ENCODE measurements around the gene PTPN11.

The PTPN11 gene

DNA sequence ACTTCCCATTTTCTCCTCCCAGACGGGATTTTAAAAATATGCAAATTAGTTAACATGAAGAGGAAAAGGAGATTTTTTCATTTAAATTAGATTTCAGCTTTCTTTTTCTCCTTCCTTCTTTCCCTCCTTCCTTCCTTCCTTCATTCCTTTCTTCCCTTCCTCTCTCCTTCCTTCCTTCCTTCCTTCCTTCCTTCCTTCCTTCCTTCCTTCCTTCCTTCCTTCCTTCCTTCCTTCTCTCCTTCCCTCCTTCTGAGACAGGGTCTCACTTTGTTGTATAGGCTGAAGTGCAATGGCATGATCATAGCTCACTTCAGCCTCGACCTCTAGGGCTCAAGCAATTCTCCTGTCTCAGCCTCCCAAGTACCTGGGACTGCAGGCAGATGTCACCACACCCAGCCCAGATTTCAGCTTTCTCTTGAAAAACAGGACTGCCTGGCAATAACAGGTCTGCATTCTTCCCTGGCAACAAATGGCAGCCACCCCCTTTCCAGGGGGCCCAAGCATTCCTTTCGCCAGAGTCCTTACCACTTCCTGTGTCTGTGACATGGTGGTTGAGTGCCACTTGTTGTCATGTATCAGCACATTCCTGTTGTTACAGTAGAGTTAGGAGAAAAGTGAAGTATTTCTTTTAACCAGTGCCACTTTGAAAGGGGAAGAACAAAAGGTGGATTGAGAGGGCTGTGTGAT is 119.1 kb downstream of the PTPN11 start:
- in situ Hi-C loops (cut with MboI; ENCODE audit: low sequenced_read_pairs): no loop called here

DNA sequence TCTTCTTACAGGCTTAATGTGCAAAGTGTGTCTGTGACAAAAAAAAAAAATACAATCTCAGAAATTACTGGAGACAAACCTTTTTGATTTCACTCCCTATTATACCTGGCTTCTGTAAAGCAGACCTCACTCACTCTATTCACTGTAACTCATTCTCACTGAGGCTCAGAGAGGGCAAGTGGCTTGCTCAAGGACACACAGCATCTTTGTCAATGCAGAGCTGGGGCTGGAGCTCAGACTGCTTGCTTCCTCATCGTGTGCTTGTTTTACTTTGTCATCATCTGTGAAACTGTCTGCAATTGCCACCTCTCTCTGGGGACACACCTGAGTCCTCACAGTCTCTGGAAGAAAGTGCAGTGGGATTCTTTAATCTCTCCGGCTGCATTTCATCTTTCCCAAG is 120.0 kb downstream of the PTPN11 start:
- in situ Hi-C loops (cut with MboI; ENCODE audit: low sequenced_read_pairs): no loop called here

DNA sequence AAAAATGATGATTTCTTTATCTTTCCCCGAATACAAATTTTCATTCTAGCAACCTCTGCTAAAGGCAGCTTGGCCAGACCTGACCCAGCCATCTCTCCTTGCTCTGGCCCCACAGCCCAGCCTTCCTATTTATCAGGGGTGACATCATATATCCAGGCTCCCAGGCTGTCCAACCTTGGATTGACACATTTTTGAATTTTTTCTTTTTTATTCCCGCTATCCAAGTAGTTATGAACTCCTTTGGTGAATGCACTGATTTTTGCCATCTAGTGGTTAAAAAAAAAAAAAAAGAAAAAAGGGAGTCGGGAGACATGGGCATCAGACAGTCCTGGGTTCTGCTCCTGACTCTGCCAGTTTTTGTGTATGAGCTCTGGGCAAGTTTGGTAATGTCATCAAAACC is 120.5 kb downstream of the PTPN11 start:
- in situ Hi-C loops (cut with MboI; ENCODE audit: low sequenced_read_pairs): no loop called here

DNA sequence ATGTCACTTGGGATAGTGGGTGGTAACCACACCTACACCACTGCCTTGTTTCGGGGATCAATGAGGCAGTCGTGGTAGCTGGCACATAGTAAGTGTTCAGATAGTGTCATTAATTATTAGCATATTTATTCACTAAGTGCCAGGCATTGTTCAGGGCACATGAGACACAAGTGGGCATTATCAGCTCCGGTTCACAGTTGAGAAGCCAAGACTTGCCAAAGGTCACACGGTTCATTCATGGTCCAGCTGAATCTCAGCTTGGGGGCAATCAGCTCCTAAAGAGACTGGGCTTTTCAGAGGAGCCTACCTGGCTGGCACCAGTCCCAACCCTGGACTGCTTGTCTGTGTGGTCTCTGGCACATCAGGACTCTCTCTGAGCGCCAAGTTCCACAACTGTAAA is 121.3 kb downstream of the PTPN11 start:
- in situ Hi-C loops (cut with MboI; ENCODE audit: low sequenced_read_pairs): no loop called here

DNA sequence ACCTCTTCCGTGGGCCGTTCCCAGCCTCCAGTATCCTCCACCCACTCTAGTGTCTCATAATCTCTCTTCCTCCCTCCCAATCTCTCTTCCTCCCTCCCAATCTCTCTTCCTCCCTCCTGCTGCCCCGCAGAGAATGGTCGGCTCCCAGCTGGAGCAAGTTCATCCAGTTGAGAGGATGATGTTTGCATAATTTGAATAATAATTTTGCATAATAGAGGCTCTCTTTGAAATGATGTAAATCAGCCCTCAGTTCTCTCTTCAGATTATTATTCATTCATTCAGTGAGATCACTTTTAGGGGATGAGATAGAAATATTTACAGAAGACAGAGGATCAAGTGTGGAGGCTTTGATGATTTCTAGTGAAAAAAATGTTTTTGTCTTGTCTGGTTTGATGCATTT is 125.0 kb downstream of the PTPN11 start:
- in situ Hi-C loops (cut with MboI; ENCODE audit: low sequenced_read_pairs): no loop called here

DNA sequence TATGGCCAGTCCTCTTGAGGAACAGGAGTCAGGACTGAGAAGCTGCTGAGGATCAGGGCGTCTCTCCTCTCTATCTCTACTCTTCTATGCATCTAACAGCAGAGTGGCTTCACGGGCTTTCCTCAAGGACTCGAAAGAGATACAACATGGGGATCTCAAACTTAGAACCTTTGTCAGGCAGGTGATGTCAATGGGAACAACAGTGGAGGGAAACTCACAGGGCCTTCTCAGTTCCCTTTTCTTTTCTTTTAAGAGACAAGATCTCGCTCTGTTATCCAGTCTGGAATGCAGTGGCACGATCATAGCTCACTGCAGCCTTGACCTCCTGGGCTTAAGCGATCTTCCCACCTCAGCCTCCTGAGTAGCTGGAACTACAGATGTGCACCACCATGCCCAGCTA is 127.6 kb downstream of the PTPN11 start:
- in situ Hi-C loops (cut with MboI; ENCODE audit: low sequenced_read_pairs): no loop called here

DNA sequence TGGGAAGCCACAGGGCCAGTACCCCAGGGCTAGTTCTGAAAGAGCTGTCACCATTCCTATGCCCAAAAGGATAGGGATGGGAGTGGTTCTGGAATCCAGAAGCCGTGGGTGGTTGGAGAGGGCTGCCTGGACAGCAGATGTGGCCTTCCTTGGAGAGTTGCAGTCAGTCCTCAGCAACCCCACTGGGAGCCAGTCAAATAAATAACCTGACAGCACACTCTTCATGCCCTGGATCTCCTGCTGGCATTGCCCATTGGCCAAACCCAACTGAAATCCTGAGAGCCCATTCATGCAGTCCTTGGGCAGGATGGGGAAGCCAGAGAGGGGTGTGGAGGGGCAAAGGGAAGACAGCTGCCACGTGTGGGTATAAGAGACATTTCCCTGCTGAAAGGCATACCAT is 128.2 kb downstream of the PTPN11 start:
- in situ Hi-C loops (cut with MboI; ENCODE audit: low sequenced_read_pairs): no loop called here

DNA sequence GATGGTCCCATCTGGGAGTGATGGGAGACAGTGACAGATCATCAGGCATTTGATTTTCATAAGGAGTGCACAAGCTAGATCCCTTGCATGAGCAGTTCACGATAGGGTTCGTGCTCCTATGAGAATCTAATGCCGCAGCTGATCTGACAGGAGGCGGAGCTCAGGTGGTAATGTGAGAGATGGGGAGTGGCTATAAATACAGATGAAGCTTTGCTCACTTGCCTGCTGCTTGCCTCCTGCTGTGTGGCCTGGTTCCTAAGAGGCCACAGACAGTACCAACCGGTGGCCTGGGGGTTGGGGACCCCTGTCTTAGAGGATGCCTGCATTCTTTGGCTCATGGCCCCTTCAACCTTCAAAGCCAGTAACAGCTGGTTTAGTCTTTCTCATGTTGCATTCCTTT is 130.3 kb downstream of the PTPN11 start:
- in situ Hi-C loops (cut with MboI; ENCODE audit: low sequenced_read_pairs): no loop called here

DNA sequence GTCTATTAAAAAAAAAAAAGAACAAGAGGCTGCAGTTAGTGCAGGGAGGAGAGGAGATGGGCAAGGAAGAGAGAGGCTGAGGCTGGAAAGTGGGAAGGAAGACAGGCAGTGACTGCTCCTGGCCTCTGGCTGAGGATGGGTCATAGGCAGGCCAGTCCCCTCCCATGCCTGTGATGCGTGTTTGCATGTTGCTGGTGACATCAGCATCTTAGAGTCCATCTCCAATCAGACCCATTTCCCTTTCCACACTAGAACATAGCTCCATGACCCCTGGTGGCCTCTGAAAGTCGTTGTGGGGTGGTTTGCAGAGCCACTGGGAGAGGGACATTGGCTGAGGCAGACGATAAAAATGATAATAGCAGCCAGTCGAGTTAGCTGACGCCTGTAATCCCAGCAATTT is 132.9 kb downstream of the PTPN11 start:
- in situ Hi-C loops (cut with MboI; ENCODE audit: low sequenced_read_pairs): no loop called here

DNA sequence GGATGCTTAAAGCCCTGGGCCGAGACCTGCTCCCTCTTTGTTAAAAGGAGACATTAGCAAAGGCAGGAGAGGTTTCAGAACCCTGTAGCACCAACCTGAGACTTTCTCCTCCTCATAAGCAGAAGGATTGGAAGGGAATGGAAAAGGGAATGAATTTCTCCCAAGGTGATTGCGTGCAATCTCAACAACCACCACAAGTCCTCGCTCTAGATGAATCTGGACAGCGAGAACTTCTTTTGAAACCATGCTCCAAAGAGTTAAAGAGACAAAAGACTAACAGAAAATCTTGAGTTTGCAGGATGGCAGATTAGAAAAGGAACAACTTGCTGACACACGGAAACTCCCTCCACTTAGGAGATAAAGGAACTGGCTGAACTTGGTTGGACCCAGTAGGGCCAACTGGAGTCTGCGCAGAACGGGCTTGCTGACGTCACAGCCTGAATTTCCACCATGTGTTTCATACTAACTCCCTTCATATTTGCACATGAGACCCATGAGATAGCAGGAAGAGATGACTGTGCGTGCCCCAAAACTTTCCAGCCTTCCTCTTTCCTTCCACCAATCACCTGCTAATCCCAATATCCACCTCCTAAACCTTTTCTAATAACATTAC is 137.0 kb downstream of the PTPN11 start:
- in situ Hi-C loops (cut with MboI; ENCODE audit: low sequenced_read_pairs): no loop called here

DNA sequence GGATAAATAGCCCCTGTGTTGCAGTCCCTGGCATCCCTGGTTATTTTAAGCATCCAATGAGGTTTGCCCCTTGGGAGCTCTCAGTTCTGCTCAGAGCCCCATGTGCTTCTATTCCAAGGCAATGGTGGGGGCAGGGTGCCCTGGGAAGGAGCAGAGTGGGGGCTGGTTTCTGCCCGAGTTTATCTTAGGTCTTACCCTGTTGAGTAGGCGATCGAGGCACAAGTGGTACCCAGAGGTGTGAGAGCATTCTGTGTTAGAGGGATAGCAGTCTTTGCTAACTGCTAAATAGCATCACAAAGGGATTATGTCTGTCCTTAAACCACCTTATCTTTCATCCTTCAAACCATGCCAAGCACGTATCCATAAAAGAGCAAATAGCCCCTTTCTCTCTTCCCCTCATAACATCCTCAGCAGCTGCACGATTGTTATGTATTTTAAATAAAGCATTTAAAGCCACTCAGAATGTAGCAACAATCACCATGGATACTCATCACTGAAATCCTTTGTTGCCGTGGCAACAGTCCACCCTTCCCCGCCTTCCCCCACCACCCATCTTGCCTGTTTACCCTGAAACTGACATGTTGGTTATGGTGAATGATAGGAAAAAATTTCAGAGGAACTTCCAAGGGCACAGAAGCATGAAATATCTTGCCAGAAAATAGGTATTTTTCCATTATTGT is 139.3 kb downstream of the PTPN11 start:
- in situ Hi-C loops (cut with MboI; ENCODE audit: low sequenced_read_pairs): no loop called here
